22Rv1 (cell line): ENCODE data around the gene TRIM4.
"Not testable (repeated sequence)": the region's sequence is repeated elsewhere in the genome, so short reads cannot be mapped to it uniquely, and the experiment has no call there.

Experiments
- H3K27ac ChIP-seq: fragments of 450-650 bp; 2 replicates; pipeline ENCODE4 v1.5.1; 2017
- ZFX ChIP-seq: fragments of 450-650 bp; IDR thresholded peaks from 2 replicates; pipeline ENCODE4 v1.6.1; 2017; ENCODE audit warnings: antibody characterized with exemption, borderline replicate concordance
- TF ChIP-seq, protein P1 (sequence below): fragments of 450-650 bp; IDR thresholded peaks from 2 replicates; pipeline ENCODE4 v1.5.1; 2017; ENCODE audit warnings: mild to moderate bottlenecking

Gene TRIM4

DNA sequence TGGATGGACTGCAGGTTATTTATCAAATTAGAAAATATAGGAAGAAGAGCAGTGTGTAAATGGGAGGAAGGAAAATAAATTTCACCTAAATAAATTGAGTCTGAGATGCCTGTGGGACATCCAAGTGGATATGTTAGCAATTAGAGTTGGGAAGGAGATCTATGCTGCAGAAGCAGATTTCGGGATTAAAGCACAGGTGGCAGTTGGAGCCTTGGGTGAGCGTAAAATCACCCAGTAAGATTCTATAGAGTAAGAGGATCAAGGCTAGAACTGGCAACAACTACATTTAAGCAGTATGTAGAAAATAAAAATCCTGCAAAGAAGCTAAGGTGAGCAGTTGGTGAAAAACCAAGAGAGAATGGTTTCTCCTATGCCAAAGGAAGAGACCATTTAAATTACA is 8.4 kb downstream of the TRIM4 start:
- TF ChIP-seq, protein P1, sequence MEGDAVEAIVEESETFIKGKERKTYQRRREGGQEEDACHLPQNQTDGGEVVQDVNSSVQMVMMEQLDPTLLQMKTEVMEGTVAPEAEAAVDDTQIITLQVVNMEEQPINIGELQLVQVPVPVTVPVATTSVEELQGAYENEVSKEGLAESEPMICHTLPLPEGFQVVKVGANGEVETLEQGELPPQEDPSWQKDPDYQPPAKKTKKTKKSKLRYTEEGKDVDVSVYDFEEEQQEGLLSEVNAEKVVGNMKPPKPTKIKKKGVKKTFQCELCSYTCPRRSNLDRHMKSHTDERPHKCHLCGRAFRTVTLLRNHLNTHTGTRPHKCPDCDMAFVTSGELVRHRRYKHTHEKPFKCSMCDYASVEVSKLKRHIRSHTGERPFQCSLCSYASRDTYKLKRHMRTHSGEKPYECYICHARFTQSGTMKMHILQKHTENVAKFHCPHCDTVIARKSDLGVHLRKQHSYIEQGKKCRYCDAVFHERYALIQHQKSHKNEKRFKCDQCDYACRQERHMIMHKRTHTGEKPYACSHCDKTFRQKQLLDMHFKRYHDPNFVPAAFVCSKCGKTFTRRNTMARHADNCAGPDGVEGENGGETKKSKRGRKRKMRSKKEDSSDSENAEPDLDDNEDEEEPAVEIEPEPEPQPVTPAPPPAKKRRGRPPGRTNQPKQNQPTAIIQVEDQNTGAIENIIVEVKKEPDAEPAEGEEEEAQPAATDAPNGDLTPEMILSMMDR: no peak
- TF ChIP-seq ZFX: no peak
- H3K27ac ChIP-seq: no peak overlapping the region

- TF ChIP-seq, protein P1: no peak
- TF ChIP-seq ZFX: no peak
- H3K27ac ChIP-seq: no peak overlapping the region
These were observed 17.7 kb downstream of the TRIM4 start for GRCh38 chr7:99901581-99901980.

GRCh38 chr7:99899830-99900519 is 19.4 kb downstream of the TRIM4 start:
- H3K27ac ChIP-seq: no peak overlapping the region
- TF ChIP-seq ZFX: no peak
- TF ChIP-seq, protein P1: no peak

DNA sequence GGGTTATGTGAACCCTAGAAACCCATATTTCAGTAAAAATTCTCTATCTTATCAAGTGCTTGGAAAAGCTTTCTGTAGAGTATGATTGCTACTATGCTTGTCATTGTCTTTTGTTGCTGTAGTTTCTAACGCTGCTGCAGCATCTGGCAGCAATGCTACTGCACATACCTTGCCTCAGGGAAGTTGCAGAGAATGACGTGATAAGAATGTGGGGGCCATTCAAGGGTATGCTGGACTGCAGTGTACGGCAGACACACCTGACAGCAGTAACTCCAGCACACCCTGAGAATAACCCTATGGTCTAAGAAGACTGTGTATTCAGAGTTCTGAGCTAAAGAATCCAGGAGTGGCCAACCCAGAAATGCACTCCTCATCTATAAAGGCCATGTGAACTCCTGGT is 20.5 kb downstream of the TRIM4 start:
- no peak overlapping the region for H3K27ac ChIP-seq
- TF ChIP-seq, protein P1: no peak
- no peak for TF ChIP-seq ZFX

- no peak overlapping the region for H3K27ac ChIP-seq
- TF ChIP-seq, protein P1: no peak
- no peak for TF ChIP-seq ZFX
These were observed 21.3 kb downstream of the TRIM4 start for GRCh38 chr7:99898023-99898357.

DNA sequence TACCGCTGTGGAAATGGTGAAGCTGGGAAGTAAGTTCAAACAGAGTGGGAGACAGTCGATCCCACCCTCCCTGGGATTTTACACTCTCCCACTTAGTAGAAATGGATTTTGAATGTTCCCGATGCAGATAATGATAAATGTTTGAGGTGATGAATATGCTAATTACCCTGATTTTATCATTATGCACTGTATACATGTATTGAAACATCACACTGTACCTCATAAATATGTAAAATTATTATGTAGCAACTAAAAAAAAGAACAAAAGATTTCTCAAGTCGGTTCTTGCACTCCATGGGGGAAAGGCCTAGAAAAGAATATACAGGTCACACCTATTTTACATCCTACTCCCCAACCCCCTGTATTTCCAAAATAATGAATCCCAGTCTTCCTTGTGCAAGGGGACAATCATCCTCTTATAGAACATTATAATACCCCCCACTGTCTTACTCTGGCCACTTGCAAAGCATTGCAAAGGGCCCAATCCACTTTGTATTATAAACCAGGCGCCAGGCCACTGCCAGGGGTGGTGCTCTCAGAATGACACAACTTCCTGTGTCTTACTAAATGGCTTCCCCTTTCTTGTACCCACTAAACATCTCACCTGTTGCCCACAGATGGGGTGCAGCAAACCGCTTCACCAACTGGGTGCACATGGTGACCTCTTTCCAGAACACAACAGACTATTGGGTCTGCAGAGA is 21.9 kb downstream of the TRIM4 start:
- TF ChIP-seq ZFX: no peak
- TF ChIP-seq, protein P1: no peak
- H3K27ac ChIP-seq: no peak overlapping the region

GRCh38 chr7:99894738-99895137 is 24.6 kb downstream of the TRIM4 start:
- H3K27ac ChIP-seq: no peak overlapping the region
- TF ChIP-seq ZFX: no peak

DNA sequence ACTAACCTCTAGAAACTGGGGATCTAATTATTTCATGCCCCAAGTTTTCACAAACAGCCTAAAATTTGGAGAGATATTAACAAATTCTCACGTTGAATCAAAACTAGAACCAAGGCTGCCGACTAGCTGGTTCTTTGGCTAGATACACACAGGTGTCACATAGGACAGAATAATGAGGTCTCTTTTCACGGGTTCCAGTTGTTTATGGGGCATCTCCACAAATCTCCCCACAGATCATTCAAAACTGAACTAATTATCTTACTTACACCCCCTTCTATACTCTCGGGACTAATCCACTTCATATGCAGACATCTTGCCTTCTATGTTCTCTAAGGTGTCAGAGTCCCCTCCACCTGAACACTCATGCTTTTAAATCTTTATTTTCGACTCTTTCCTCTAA is 26.1 kb downstream of the TRIM4 start:
- no peak overlapping the region for H3K27ac ChIP-seq
- TF ChIP-seq, protein P1: no peak
- no peak for TF ChIP-seq ZFX

- H3K27ac ChIP-seq: not testable (repeated sequence)
These were observed 29.0 kb downstream of the TRIM4 start for GRCh38 chr7:99890348-99890747.

DNA sequence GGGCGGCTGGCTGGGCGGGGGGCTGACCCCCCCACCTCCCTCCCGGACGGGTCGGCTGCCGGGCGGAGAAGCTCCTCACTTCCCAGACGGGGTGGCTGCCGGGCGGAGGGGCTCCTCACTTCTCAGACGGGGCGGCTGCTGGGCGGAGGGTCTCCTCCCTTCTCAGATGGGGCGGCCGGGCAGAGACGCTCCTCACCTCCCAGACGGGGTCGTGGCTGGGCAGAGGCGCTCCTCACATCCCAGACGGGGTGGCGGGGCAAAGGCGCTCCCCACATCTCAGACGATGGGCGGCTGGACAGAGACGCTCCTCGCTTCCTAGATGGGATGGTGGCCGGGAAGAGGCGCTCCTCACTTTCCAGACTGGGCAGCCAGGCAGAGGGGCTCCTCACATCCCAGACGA is 31.0 kb downstream of the TRIM4 start:
- not testable (repeated sequence) for H3K27ac ChIP-seq
